Mesendoderm (in vitro differentiated cells): ENCODE data around the gene TEF. TPM values are rescaled to one million over a fixed set of nuclear protein-coding genes. Genes with fewer than 3 reads are reported as not detected.

Experiments used
- DNase-seq: peaks from one replicate; pipeline ENCODE4 v3.0.0; 2013
- H2AK5ac ChIP-seq: 2 replicates; pipeline ENCODE4 v1.6.1; 2013; ENCODE audit warnings: low read length, inconsistent platforms
- H2BK120ac ChIP-seq: 2 replicates; pipeline ENCODE4 v1.6.1; 2013; ENCODE audit warnings: low read depth, mild to moderate bottlenecking, low read length, moderate library complexity, mixed read lengths
- H2BK15ac ChIP-seq: replicated peaks from 2 replicates; pipeline ENCODE4 v1.6.1; 2013; ENCODE audit warnings: low read depth, mild to moderate bottlenecking, moderate library complexity
- H2BK5ac ChIP-seq: 2 replicates; pipeline ENCODE4 v1.6.1; 2013; ENCODE audit warnings: low read length, inconsistent platforms
- H3K18ac ChIP-seq: 2 replicates; pipeline ENCODE4 v1.6.1; 2013; ENCODE audit warnings: mild to moderate bottlenecking, low read length, mixed read lengths
- H3K23ac ChIP-seq: one replicate; pipeline ENCODE4 v1.6.1; 2013; ENCODE audit warnings: low read length
- H3K27ac ChIP-seq: 2 replicates; pipeline ENCODE4 v1.5.1; 2013; ENCODE audit warnings: low read depth, mild to moderate bottlenecking, inconsistent platforms, low read length, moderate library complexity
- H3K27me3 ChIP-seq: 2 replicates; pipeline ENCODE4 v1.6.1; 2013; ENCODE audit warnings: low read length, control low read depth, mild to moderate bottlenecking, inconsistent platforms; ENCODE audit not compliant: insufficient read depth, poor library complexity
- H3K36me3 ChIP-seq: 2 replicates; pipeline ENCODE4 v1.6.1; 2013; ENCODE audit warnings: low read length, inconsistent platforms; ENCODE audit not compliant: control insufficient read depth, insufficient read depth
- H3K4ac ChIP-seq: one replicate; pipeline ENCODE4 v1.6.1; 2013; ENCODE audit warnings: low read depth, mild to moderate bottlenecking, low read length, moderate library complexity
- H3K4me1 ChIP-seq: 2 replicates; pipeline ENCODE4 v1.6.1; 2013; ENCODE audit warnings: low read depth, low read length, inconsistent platforms; ENCODE audit not compliant: control insufficient read depth
- H3K4me2 ChIP-seq: 2 replicates; pipeline ENCODE4 v1.6.1; 2013; ENCODE audit warnings: low read length
- H3K4me3 ChIP-seq: 2 replicates; pipeline ENCODE4 v1.5.1; 2013; ENCODE audit warnings: mild to moderate bottlenecking, low read length
- H3K56ac ChIP-seq: one replicate; pipeline ENCODE4 v1.6.1; 2013; ENCODE audit warnings: low read length
- H3K79me1 ChIP-seq: 2 replicates; pipeline ENCODE4 v1.6.1; 2013; ENCODE audit warnings: low read length, inconsistent platforms
- H3K79me2 ChIP-seq: 2 replicates; pipeline ENCODE4 v1.6.1; 2013; ENCODE audit warnings: mild to moderate bottlenecking, low read length; ENCODE audit not compliant: control insufficient read depth, insufficient read depth
- H3K9ac ChIP-seq: 2 replicates; pipeline ENCODE4 v1.6.1; 2013; ENCODE audit warnings: low read length, inconsistent platforms
- H4K5ac ChIP-seq: one replicate; pipeline ENCODE4 v1.6.1; 2013; ENCODE audit warnings: low read length
- H4K8ac ChIP-seq: one replicate; pipeline ENCODE4 v1.6.1; 2013; ENCODE audit warnings: low read depth, mild to moderate bottlenecking, control low read depth, low read length, moderate library complexity
- WGBS: extraction: QIAGEN DNeasy Blood & Tissue Kit; methylation state at CpG from one replicate; pipeline ENCODE4 v1.1.7; 2013; ENCODE audit warnings: low lambda C conversion rate, missing lambda C conversion rate; ENCODE audit not compliant: insufficient coverage; ENCODE audit errors: extremely low coverage; 5-methylcytosine and 5-hydroxymethylcytosine counted together
- small RNA-seq: library from polyadenylated mRNA; stranded (forward); fragments of <200 nt; extraction: miRNeasy Mini kit (QIAGEN cat#:217004); gene quantifications from one replicate; pipeline ENCODE3, GENCODE V24; 2013; ENCODE audit not compliant: insufficient read depth

The TEF gene

DNA sequence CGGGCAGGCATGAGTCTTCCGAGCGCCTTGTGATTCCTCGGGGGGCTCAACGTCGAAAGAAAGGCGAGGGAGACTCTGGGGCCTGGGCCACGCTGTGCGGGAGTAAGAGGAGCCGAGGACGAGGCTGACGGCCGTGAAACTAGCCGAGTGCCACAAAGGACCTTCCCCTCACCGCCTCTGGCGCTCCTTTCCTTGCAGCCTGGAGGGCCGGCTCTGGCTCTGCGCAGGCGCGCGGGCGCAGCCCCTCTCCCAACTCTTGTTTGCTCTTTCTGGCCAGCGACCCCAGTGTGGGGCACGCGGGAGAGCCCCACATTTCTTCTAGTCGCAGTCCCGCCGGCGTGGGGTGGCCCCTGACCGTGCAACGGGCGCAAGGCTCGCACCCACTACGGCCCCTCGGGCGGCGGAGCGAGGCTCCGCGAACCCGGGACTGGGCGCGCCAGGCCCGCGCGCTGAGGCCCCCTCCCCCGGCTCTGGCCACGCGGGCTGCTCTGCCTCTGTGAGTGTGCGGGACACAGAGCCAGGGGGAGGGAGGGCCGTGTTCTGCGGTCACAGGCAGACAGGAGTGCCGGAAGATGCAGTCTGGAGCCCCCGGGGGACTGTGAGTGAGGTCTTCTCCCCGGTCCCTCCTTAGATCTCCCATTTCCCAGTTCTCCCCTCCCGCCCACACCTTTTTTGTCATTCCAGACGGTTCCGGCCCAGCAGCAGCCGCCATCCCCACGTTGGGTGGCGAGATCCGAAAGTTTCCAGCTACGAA, 65.9 kb downstream of the TEF start:
- Histone ChIP-seq H3K18ac (peak overlapping the region; percentile 98), H3K9ac (peak overlapping the region; percentile 96), H3K79me2 (peaks cover 35% of the 10 kb centered on the region), H2BK120ac (peak overlapping the region; percentile 64), H3K79me1 (peaks cover 4% of the 10 kb centered on the region), H2BK5ac (peak overlapping the region; percentile 97), H3K36me3 (peaks cover 2% of the 10 kb centered on the region), H3K4me2 (peak overlapping the region; percentile 99), H3K4ac (peak overlapping the region; percentile 84), H3K27me3 (no peaks in the 10 kb centered on the region), H3K4me1 (peaks cover 3% of the 10 kb centered on the region), H4K8ac (peak overlapping the region; percentile 77), H2BK15ac (no peak overlapping the region), H3K23ac (peak overlapping the region; percentile 98), H3K27ac (peak overlapping the region; percentile 99), H4K5ac (no peak overlapping the region), H2AK5ac (no peak overlapping the region), H3K4me3 (peak overlapping the region; percentile 86), H3K56ac (peak overlapping the region; percentile 99)
- no CpG with 5 or more reads among the region's 63 CpGs for WGBS
- peak; percentile 86 for DNase-seq

DNA sequence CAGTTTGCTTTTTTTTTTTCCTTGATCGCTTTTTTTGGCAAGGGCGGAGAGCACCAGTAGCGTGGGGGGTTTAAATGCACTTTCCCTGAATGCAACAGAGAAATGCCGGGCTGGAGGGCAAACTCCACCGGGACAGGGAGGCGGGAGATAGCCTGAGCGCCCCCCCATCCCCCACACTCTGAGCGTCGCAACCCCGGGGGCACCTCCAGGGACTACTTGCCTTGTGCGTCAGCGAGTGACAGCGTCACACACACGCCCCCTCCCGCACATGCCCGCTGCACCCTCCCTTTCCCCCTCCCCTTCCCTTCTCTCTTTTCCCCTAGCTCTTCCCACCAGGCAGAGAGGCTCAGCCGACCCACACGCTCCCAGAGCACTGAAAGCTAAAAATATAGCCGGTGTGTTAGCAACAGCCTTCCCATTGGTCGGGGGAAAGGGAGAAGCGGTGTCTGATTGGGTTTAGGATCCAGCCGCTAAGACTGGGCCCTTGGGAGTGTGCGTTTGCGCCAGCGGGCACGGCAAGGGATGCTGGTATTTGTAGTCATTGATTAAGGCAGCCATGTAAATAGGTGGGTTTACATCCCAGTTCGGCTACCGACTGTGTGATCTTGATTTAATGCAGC, 66.6 kb downstream of the TEF start:
- H3K36me3 ChIP-seq = no peaks in the 10 kb centered on the region
- H3K18ac ChIP-seq = peak overlapping the region; percentile 98
- no peaks in the 10 kb centered on the region for H3K27me3 ChIP-seq
- H3K4me2 ChIP-seq = peak overlapping the region; percentile 99
- no peak overlapping the region for H2BK15ac ChIP-seq
- H4K8ac ChIP-seq = peak overlapping the region; percentile 77
- peak overlapping the region; percentile 96 for H3K9ac ChIP-seq
- H2BK5ac ChIP-seq = peak overlapping the region; percentile 97
- H4K5ac ChIP-seq = no peak overlapping the region
- no CpG with 5 or more reads among the region's 28 CpGs for whole genome bisulfite sequencing
- H3K4ac ChIP-seq = peak overlapping the region; percentile 84
- H2AK5ac ChIP-seq = no peak overlapping the region
- H3K4me3 ChIP-seq = peak overlapping the region; percentile 86
- peak; percentile 100 for DNase-seq
- H3K56ac ChIP-seq = peak overlapping the region; percentile 99
- peak overlapping the region; percentile 83 for H3K23ac ChIP-seq
- H2BK120ac ChIP-seq = peak overlapping the region; percentile 64
- peaks cover 28% of the 10 kb centered on the region for H3K79me2 ChIP-seq
- peaks cover 3% of the 10 kb centered on the region for H3K4me1 ChIP-seq
- H3K27ac ChIP-seq = peak overlapping the region; percentile 99
- H3K79me1 ChIP-seq = peaks cover 1% of the 10 kb centered on the region

Small RNA genes within 50 kb of the gene (small RNA-seq; reads per million reads assigned to genes)
- gene RNU6-495P = not detected
